Endothelial cell of umbilical vein (primary cell): ENCODE results near the gene REPIN1.

Source experiments
- CTCF ChIP-seq, 2 donors: IDR thresholded peaks; 1 replicate in 1 of 2; 2 replicates in 1 of 2; pipeline ENCODE4 v1.5.1; 2011; ENCODE audit warnings: low read length in 2 of 2, mild to moderate bottlenecking in 2 of 2, moderate library complexity in 2 of 2, control low read depth in 1 of 2, inconsistent platforms in 1 of 2, low read depth in 1 of 2; ENCODE audit not compliant: insufficient read depth in 1 of 2; ENCODE audit errors: extremely low read depth in 1 of 2
- EZH2 ChIP-seq: IDR thresholded peaks from 2 replicates; pipeline ENCODE4 v1.6.1; 2012; ENCODE audit warnings: borderline replicate concordance, low read depth, mild to moderate bottlenecking, moderate library complexity, low read length, inconsistent platforms; ENCODE audit not compliant: severe bottlenecking
- JUN ChIP-seq: IDR thresholded peaks from 2 replicates; pipeline ENCODE4 v1.6.1; 2011; ENCODE audit warnings: borderline replicate concordance, low read depth; ENCODE audit not compliant: insufficient read length, insufficient read depth
- POLR2A ChIP-seq: IDR thresholded peaks from 2 replicates; pipeline ENCODE4 v1.6.1; 2012; ENCODE audit warnings: low read depth, mild to moderate bottlenecking, control low read depth, low read length
- POLR2AphosphoS5 ChIP-seq: IDR thresholded peaks from 2 replicates; pipeline ENCODE4 v1.6.1; 2012; ENCODE audit warnings: low read depth, mild to moderate bottlenecking, control low read depth, low read length, moderate library complexity; ENCODE audit not compliant: insufficient read depth

GRCh38 chr7:150420987-150421674 lies 52.5 kb downstream of the REPIN1 start:
- TF ChIP-seq EZH2: no peak
- TF ChIP-seq POLR2A: no peak
- TF ChIP-seq CTCF (IDR thresholded peaks at IDR 0.05; ENCODE audit: extremely low read depth in 1 of 2, insufficient read depth in 1 of 2, low read depth in 1 of 2, low read length in 2 of 2): peak; percentile 80 to 81
- no peak for TF ChIP-seq POLR2AphosphoS5
- no peak for TF ChIP-seq JUN
